CD4-positive, alpha-beta T cell treated with Interleukin-21 for 1 hour (primary cell): ENCODE measurements around the gene PHACTR3.

Source experiments
- DNase-seq: peaks from one replicate; pipeline ENCODE4 v3.0.0-alpha.2; 2020

PHACTR3 gene

GRCh38 chr20:59656417-59656816, 52.1 kb downstream of the PHACTR3 start:
- DNase-seq, result no peak

- no peak for DNase-seq
Measured at GRCh38 chr20:59657459-59658046, 53.2 kb downstream of the PHACTR3 start.

- no peak for DNase-seq
Measured at GRCh38 chr20:59660471-59660870, 56.1 kb downstream of the PHACTR3 start.

GRCh38 chr20:59661153-59661552, 56.8 kb downstream of the PHACTR3 start:
- DNase-seq, result no peak

GRCh38 chr20:59661621-59662020, 57.3 kb downstream of the PHACTR3 start:
- DNase-seq, result no peak

- DNase-seq, result no peak
Measured at GRCh38 chr20:59662161-59662560, 57.8 kb downstream of the PHACTR3 start.

GRCh38 chr20:59662856-59663512, 58.6 kb downstream of the PHACTR3 start:
- no peak for DNase-seq

- no peak for DNase-seq
Measured at GRCh38 chr20:59663513-59664060, 59.2 kb downstream of the PHACTR3 start.

GRCh38 chr20:59664421-59664941, 60.1 kb downstream of the PHACTR3 start:
- no peak for DNase-seq

GRCh38 chr20:59665656-59666555, 61.6 kb downstream of the PHACTR3 start:
- no peak for DNase-seq

GRCh38 chr20:59666586-59666985, 62.2 kb downstream of the PHACTR3 start:
- DNase-seq, result no peak

- no peak for DNase-seq
Measured at GRCh38 chr20:59667131-59667530, 62.8 kb downstream of the PHACTR3 start.

- no peak for DNase-seq
Measured at GRCh38 chr20:59667981-59668515, 63.7 kb downstream of the PHACTR3 start.

- DNase-seq, result no peak
Measured at GRCh38 chr20:59668926-59669850, 64.8 kb downstream of the PHACTR3 start.

- DNase-seq, result no peak
Measured at GRCh38 chr20:59670786-59671492, 66.6 kb downstream of the PHACTR3 start.

GRCh38 chr20:59671661-59672471, 67.5 kb downstream of the PHACTR3 start:
- no peak for DNase-seq

- no peak for DNase-seq
Measured at GRCh38 chr20:59672576-59672975, 68.2 kb downstream of the PHACTR3 start.

- no peak for DNase-seq
Measured at GRCh38 chr20:59673288-59673997, 69.1 kb downstream of the PHACTR3 start.

GRCh38 chr20:59673998-59674445, 69.7 kb downstream of the PHACTR3 start:
- DNase-seq, result no peak
